ENCODE results near the gene RNF19B.

RNF19B gene

DNA sequence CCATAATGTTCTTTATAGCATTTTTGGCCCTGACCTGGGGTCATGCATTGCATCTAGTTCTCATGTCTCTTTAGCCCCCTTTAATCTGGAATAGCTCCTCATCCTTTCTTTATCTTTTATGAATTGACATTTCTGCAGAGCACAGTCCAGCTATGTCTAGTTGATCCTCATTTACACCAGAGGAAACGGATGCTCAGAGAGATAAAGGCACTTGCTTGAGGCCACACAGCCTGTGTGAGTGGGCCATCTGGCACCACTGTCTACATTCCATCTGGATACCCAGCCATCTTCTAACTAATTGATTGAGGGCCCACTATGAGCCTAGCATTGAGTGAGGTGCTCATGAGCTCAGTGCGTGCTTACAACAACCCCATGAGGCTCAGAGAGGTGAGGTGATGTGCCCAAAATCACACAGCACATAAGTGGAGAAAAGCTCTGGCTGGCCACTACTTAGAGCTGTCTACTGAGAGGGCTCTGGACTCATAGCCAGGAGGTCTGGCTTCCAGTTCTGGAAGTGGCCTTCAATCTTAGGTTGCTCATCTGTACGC, 74.8 kb downstream of the RNF19B start:
- Histone ChIP-seq H3K4me3 (ENCODE audit: low read depth in 1 of 2, low read length in 2 of 2) (no peak overlapping the region), H3K4me2 (ENCODE audit: insufficient read depth, low read length) (no peak overlapping the region), H3K27me3 (ENCODE audit: insufficient read depth, low read length, poor library complexity) (no peaks in the 10 kb centered on the region), H2AFZ (ENCODE audit: low read depth, low read length) (no peak overlapping the region), H3K9me3 (ENCODE audit: insufficient read depth, low read length, severe bottlenecking) (no peaks in the 10 kb centered on the region), H3K36me3 (ENCODE audit: insufficient read depth, low read length) (no peaks in the 10 kb centered on the region), H4K20me1 (ENCODE audit: insufficient read depth, low read length) (no peaks in the 10 kb centered on the region; the same call in none of the 2 replicates), H3K27ac (ENCODE audit: low read length) (no peak overlapping the region), H3K4me1 (ENCODE audit: insufficient read depth, low read length) (no peaks in the 10 kb centered on the region), H3K9ac (ENCODE audit: low read depth, low read length) (no peak overlapping the region), H3K79me2 (ENCODE audit: insufficient read depth, low read length) (no peaks in the 10 kb centered on the region)
- TF ChIP-seq EZH2 (IDR thresholded peaks at IDR 0.05; ENCODE audit: borderline replicate concordance, low read depth, low read length, severe bottlenecking) = no peak
- TF ChIP-seq, protein P1, sequence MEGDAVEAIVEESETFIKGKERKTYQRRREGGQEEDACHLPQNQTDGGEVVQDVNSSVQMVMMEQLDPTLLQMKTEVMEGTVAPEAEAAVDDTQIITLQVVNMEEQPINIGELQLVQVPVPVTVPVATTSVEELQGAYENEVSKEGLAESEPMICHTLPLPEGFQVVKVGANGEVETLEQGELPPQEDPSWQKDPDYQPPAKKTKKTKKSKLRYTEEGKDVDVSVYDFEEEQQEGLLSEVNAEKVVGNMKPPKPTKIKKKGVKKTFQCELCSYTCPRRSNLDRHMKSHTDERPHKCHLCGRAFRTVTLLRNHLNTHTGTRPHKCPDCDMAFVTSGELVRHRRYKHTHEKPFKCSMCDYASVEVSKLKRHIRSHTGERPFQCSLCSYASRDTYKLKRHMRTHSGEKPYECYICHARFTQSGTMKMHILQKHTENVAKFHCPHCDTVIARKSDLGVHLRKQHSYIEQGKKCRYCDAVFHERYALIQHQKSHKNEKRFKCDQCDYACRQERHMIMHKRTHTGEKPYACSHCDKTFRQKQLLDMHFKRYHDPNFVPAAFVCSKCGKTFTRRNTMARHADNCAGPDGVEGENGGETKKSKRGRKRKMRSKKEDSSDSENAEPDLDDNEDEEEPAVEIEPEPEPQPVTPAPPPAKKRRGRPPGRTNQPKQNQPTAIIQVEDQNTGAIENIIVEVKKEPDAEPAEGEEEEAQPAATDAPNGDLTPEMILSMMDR (IDR thresholded peaks at IDR 0.05; ENCODE audit: borderline replicate concordance, extremely low read depth, low read length, poor library complexity, severe bottlenecking) = no peak
- ATAC-seq (ENCODE audit: insufficient read depth, low read depth) = no peak
- DNase-seq = no peak

DNA sequence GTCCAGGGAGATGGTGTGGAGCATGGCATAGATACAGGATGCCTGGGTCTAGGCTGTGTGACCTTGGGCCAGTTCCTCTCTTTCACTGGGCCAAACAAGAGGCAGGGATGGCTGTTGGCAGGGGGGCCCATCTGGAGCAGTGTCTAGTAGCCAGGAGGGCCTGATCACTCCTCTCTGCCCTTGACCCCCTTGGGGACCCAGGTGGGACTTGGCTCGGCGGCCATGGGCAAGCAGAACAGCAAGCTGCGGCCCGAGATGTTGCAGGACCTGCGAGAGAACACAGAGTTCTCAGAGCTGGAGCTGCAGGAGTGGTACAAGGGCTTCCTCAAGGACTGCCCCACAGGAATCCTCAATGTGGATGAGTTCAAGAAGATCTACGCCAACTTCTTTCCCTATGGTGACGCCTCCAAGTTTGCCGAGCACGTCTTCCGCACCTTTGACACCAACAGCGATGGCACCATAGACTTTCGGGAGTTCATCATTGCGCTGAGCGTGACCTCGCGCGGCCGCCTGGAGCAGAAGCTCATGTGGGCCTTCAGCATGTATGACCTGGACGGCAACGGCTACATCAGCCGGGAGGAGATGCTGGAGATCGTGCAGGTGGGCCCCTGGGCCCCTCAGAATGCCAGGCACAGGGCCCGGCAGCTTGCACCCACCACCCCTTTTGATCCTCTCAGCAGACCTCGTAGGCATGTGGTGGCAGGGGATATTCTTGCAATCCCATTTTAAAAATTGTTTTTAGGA, 75.8 kb downstream of the RNF19B start:
- Histone ChIP-seq H3K9me3 (ENCODE audit: insufficient read depth, low read length, severe bottlenecking) (no peaks in the 10 kb centered on the region), H3K79me2 (ENCODE audit: insufficient read depth, low read length) (no peaks in the 10 kb centered on the region), H3K36me3 (ENCODE audit: insufficient read depth, low read length) (no peaks in the 10 kb centered on the region), H3K4me1 (ENCODE audit: insufficient read depth, low read length) (no peaks in the 10 kb centered on the region), H3K4me2 (ENCODE audit: insufficient read depth, low read length) (no peak overlapping the region), H2AFZ (ENCODE audit: low read depth, low read length) (no peak overlapping the region), H3K4me3 (ENCODE audit: low read depth in 1 of 2, low read length in 2 of 2) (no peak overlapping the region), H3K27ac (ENCODE audit: low read length) (no peak overlapping the region), H3K27me3 (ENCODE audit: insufficient read depth, low read length, poor library complexity) (no peaks in the 10 kb centered on the region), H4K20me1 (ENCODE audit: insufficient read depth, low read length) (no peaks in the 10 kb centered on the region; the same call in none of the 2 replicates), H3K9ac (ENCODE audit: low read depth, low read length) (no peak overlapping the region)
- no peak for ATAC-seq (ENCODE audit: insufficient read depth, low read depth)
- DNase-seq = no peak
- TF ChIP-seq, protein P1 (IDR thresholded peaks at IDR 0.05; ENCODE audit: borderline replicate concordance, extremely low read depth, low read length, poor library complexity, severe bottlenecking) = no peak
- no peak for TF ChIP-seq EZH2 (IDR thresholded peaks at IDR 0.05; ENCODE audit: borderline replicate concordance, low read depth, low read length, severe bottlenecking)

DNA sequence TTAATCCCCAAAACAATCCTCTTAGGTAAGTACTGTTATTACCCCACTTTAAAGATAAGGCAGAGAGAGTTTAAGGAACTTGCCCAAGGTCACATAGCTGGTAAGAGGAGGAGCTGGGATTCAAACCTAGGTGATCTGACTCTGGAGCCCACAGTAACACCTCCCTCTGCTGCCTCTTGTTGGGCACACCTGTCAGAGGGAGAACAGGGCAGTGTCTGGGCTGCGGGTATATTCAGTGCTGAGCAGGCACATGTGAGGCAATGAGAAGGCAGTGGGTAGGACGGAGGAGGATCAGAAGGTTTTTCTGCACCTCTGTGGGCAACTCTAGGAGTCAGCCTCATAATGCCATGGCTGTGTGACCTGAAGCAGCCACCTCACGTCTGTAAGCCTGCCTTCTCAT, 76.5 kb downstream of the RNF19B start:
- Histone ChIP-seq H3K4me2 (ENCODE audit: insufficient read depth, low read length) (no peak overlapping the region), H4K20me1 (ENCODE audit: insufficient read depth, low read length) (no peaks in the 10 kb centered on the region; the same call in none of the 2 replicates), H3K4me3 (ENCODE audit: low read depth in 1 of 2, low read length in 2 of 2) (no peak overlapping the region), H2AFZ (ENCODE audit: low read depth, low read length) (no peak overlapping the region), H3K9ac (ENCODE audit: low read depth, low read length) (no peak overlapping the region), H3K79me2 (ENCODE audit: insufficient read depth, low read length) (no peaks in the 10 kb centered on the region), H3K9me3 (ENCODE audit: insufficient read depth, low read length, severe bottlenecking) (no peaks in the 10 kb centered on the region), H3K36me3 (ENCODE audit: insufficient read depth, low read length) (no peaks in the 10 kb centered on the region), H3K27ac (ENCODE audit: low read length) (no peak overlapping the region), H3K27me3 (ENCODE audit: insufficient read depth, low read length, poor library complexity) (no peaks in the 10 kb centered on the region), H3K4me1 (ENCODE audit: insufficient read depth, low read length) (no peaks in the 10 kb centered on the region)
- TF ChIP-seq, protein P1 (IDR thresholded peaks at IDR 0.05; ENCODE audit: borderline replicate concordance, extremely low read depth, low read length, poor library complexity, severe bottlenecking) = no peak
- TF ChIP-seq EZH2 (IDR thresholded peaks at IDR 0.05; ENCODE audit: borderline replicate concordance, low read depth, low read length, severe bottlenecking) = no peak
- no peak for ATAC-seq (ENCODE audit: insufficient read depth, low read depth)
- no peak for DNase-seq
